ENCODE measurements around the gene FHIT. TPM values are rescaled to one million over a fixed set of nuclear protein-coding genes. Genes with fewer than 3 reads are reported as not detected.

Gene FHIT
- polyA plus RNA-seq, 1 of the 3 experiments (the other 2 are of a cell fraction), result 0.41 TPM

DNA sequence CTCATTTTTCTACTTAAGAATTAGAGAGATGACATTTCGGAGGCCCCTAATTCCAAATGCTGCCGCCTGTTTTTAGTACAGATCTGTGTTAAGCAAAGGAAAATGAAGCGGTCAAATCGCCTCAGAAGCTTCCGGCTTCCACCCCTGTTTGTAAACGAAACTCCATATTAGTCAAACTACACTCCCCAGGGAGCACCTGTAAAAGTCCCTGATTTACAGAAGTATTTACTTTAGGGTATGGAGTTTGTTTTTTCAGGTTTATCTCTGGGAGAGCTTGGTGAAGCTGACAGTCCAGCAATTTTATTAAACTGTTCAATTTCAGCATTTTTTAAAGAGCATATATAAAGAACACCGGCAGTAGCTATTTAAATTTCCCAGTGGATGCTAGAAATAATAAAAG lies 319.8 kb downstream of the FHIT start:
- 83% methylated on average over 7 of the region's 7 CpGs for WGBS (ENCODE audit: low lambda C conversion rate)
- no peak overlapping the region for H3K4me2 ChIP-seq
- no peak for DNase-seq
- no peaks in the 10 kb centered on the region for H3K9me3 ChIP-seq
- no peak overlapping the region for H3K4me3 ChIP-seq (ENCODE audit: low read depth in 2 of 2, low read length in 1 of 2)
- no peaks in the 10 kb centered on the region for H3K9me2 ChIP-seq
- no peaks in the 10 kb centered on the region for H3K36me3 ChIP-seq (replicated peaks in 1 of 2; ENCODE audit: control insufficient read depth in 1 of 2, insufficient read depth in 2 of 2, low read length in 1 of 2)
- no peaks in the 10 kb centered on the region for H3K79me2 ChIP-seq (ENCODE audit: insufficient read depth)
- no peak overlapping the region for H3K9ac ChIP-seq
- ChIA-PET POLR2A (no interaction called here), CTCF (no interaction called here)
- H3F3A ChIP-seq (replicated peaks; ENCODE audit: insufficient read depth), result peaks cover 4% of the 10 kb centered on the region
- H3K27me3 ChIP-seq (ENCODE audit: insufficient read depth), result no peaks in the 10 kb centered on the region
- H2AFZ ChIP-seq (ENCODE audit: low read depth), result no peak overlapping the region
- 0 out of 4 replicates have a peak, but pooled peaks cover 0 to 4% of the 10 kb centered on the region in 2 experiments for H3K4me1 ChIP-seq (ENCODE audit: control insufficient read depth in 1 of 2, insufficient read depth in 2 of 2, low read depth in 1 of 2, low read length in 1 of 2)
- no peak for TF ChIP-seq GABPA (IDR thresholded peaks at IDR 0.05; ENCODE audit: low read depth)
- no peak for TF ChIP-seq TCF12 (IDR thresholded peaks at IDR 0.05)
- TF ChIP-seq MXI1 (IDR thresholded peaks at IDR 0.05; ENCODE audit: low read depth, low read length), result no peak
- no peak for TF ChIP-seq CHD2 (IDR thresholded peaks at IDR 0.05; ENCODE audit: low read length, partially characterized antibody)
- no peak for TF ChIP-seq EP300 (IDR thresholded peaks at IDR 0.05; ENCODE audit: borderline replicate concordance in 1 of 2, low read depth in 1 of 2, low read length in 1 of 2)
- no peak for TF ChIP-seq SMC3 (IDR thresholded peaks at IDR 0.05; ENCODE audit: low read depth, low read length)
- TF ChIP-seq TAF1 (IDR thresholded peaks at IDR 0.05; ENCODE audit: borderline replicate concordance, low read depth, low read length), result no peak
- no peak for TF ChIP-seq NFIC (IDR thresholded peaks at IDR 0.05; ENCODE audit: borderline replicate concordance)
- no peak for TF ChIP-seq RXRA (IDR thresholded peaks at IDR 0.05; ENCODE audit: borderline replicate concordance, low read depth)
- TF ChIP-seq FOXM1 (IDR thresholded peaks at IDR 0.05; ENCODE audit: low read depth), result no peak
- no peak for TF ChIP-seq MEF2A (IDR thresholded peaks at IDR 0.05; ENCODE audit: borderline replicate concordance, low read depth)
- no peak for TF ChIP-seq JUND (IDR thresholded peaks at IDR 0.05)
- no peak for TF ChIP-seq SIN3A (IDR thresholded peaks at IDR 0.05; ENCODE audit: borderline replicate concordance, low read depth, low read length)
- no peak for TF ChIP-seq ELF1 (IDR thresholded peaks at IDR 0.05)
- TF ChIP-seq NRF1 (IDR thresholded peaks at IDR 0.05; ENCODE audit: low read depth, low read length), result no peak
- TF ChIP-seq, protein P1, sequence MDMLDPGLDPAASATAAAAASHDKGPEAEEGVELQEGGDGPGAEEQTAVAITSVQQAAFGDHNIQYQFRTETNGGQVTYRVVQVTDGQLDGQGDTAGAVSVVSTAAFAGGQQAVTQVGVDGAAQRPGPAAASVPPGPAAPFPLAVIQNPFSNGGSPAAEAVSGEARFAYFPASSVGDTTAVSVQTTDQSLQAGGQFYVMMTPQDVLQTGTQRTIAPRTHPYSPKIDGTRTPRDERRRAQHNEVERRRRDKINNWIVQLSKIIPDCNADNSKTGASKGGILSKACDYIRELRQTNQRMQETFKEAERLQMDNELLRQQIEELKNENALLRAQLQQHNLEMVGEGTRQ (IDR thresholded peaks at IDR 0.05; ENCODE audit: borderline replicate concordance, low read depth, low read length), result no peak
- TF ChIP-seq FOSL2 (IDR thresholded peaks at IDR 0.05; ENCODE audit: borderline replicate concordance, low read depth), result no peak
- no peak overlapping the region for H3K27ac ChIP-seq (ENCODE audit: low read depth in 2 of 2, low read length in 1 of 2)
- H4K20me1 ChIP-seq (ENCODE audit: insufficient read depth), result no peaks in the 10 kb centered on the region

DNA sequence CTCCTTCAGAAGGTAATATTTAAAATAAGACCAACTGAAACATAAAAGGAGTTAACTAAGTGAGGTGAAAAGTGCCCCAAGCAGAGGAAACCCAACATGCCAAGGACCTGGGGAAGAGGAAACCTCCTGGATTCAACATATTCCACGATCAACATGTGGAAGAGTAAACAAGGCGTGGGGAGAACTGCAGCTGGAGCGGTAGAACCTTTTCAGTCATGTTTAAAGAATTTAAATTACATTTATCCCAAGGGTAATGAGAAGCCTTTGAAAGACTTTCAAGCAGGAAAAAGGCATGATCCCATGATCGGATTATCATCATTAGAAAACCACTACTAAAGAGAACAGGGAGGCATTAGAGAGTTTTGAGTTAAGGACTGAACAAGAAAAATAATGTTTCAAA lies 330.7 kb downstream of the FHIT start:
- no peak overlapping the region for H3K4me2 ChIP-seq
- no peaks in the 10 kb centered on the region for H3F3A ChIP-seq (replicated peaks; ENCODE audit: insufficient read depth)
- 84% methylated on average over 4 of the region's 4 CpGs for WGBS (ENCODE audit: low lambda C conversion rate)
- no peaks in the 10 kb centered on the region for H3K9me3 ChIP-seq
- no peak overlapping the region for H3K9ac ChIP-seq
- H3K27ac ChIP-seq (ENCODE audit: low read depth in 2 of 2, low read length in 1 of 2), result no peak overlapping the region
- POLR2A ChIA-PET, result no interaction called here
- DNase-seq, result no peak
- H3K27me3 ChIP-seq (ENCODE audit: insufficient read depth), result no peaks in the 10 kb centered on the region
- no peaks in the 10 kb centered on the region for H3K79me2 ChIP-seq (ENCODE audit: insufficient read depth)
- H3K4me1 ChIP-seq (ENCODE audit: control insufficient read depth in 1 of 2, insufficient read depth in 2 of 2, low read depth in 1 of 2, low read length in 1 of 2), result no peaks in the 10 kb centered on the region; a peak in 2 of 4 replicates
- CTCF ChIA-PET, result interaction anchor here (1.0 kb wide), 1 partner anchor 12 kb away, joined by 3 read pairs; no protein-coding TSS in a partner anchor
- H3K4me3 ChIP-seq (ENCODE audit: low read depth in 2 of 2, low read length in 1 of 2), result no peak overlapping the region
- no peaks in the 10 kb centered on the region for H4K20me1 ChIP-seq (ENCODE audit: insufficient read depth)
- H3K36me3 ChIP-seq (replicated peaks in 1 of 2; ENCODE audit: control insufficient read depth in 1 of 2, insufficient read depth in 2 of 2, low read length in 1 of 2), result no peaks in the 10 kb centered on the region
- no peaks in the 10 kb centered on the region for H3K9me2 ChIP-seq
- H2AFZ ChIP-seq (ENCODE audit: low read depth), result no peak overlapping the region
- TF ChIP-seq, protein P2, sequence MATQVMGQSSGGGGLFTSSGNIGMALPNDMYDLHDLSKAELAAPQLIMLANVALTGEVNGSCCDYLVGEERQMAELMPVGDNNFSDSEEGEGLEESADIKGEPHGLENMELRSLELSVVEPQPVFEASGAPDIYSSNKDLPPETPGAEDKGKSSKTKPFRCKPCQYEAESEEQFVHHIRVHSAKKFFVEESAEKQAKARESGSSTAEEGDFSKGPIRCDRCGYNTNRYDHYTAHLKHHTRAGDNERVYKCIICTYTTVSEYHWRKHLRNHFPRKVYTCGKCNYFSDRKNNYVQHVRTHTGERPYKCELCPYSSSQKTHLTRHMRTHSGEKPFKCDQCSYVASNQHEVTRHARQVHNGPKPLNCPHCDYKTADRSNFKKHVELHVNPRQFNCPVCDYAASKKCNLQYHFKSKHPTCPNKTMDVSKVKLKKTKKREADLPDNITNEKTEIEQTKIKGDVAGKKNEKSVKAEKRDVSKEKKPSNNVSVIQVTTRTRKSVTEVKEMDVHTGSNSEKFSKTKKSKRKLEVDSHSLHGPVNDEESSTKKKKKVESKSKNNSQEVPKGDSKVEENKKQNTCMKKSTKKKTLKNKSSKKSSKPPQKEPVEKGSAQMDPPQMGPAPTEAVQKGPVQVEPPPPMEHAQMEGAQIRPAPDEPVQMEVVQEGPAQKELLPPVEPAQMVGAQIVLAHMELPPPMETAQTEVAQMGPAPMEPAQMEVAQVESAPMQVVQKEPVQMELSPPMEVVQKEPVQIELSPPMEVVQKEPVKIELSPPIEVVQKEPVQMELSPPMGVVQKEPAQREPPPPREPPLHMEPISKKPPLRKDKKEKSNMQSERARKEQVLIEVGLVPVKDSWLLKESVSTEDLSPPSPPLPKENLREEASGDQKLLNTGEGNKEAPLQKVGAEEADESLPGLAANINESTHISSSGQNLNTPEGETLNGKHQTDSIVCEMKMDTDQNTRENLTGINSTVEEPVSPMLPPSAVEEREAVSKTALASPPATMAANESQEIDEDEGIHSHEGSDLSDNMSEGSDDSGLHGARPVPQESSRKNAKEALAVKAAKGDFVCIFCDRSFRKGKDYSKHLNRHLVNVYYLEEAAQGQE (IDR thresholded peaks at IDR 0.05; ENCODE audit: low read depth, low read length), result no peak
- TF ChIP-seq ELF1 (IDR thresholded peaks at IDR 0.05) (no peak), RAD21 (IDR thresholded peaks at IDR 0.05; ENCODE audit: low read length) (no peak), FOXM1 (IDR thresholded peaks at IDR 0.05; ENCODE audit: low read depth) (no peak), RXRA (IDR thresholded peaks at IDR 0.05; ENCODE audit: borderline replicate concordance, low read depth) (no peak), MXI1 (IDR thresholded peaks at IDR 0.05; ENCODE audit: low read depth, low read length) (no peak), NFIC (IDR thresholded peaks at IDR 0.05; ENCODE audit: borderline replicate concordance) (no peak), GATA2 (CRISPR knock-in tag; IDR thresholded peaks at IDR 0.05) (no peak), TEAD4 (IDR thresholded peaks at IDR 0.05; ENCODE audit: borderline replicate concordance, insufficient read depth) (no peak), GABPA (IDR thresholded peaks at IDR 0.05; ENCODE audit: low read depth) (no peak), MEF2A (IDR thresholded peaks at IDR 0.05; ENCODE audit: borderline replicate concordance, low read depth) (no peak)
- TF ChIP-seq, protein P3, sequence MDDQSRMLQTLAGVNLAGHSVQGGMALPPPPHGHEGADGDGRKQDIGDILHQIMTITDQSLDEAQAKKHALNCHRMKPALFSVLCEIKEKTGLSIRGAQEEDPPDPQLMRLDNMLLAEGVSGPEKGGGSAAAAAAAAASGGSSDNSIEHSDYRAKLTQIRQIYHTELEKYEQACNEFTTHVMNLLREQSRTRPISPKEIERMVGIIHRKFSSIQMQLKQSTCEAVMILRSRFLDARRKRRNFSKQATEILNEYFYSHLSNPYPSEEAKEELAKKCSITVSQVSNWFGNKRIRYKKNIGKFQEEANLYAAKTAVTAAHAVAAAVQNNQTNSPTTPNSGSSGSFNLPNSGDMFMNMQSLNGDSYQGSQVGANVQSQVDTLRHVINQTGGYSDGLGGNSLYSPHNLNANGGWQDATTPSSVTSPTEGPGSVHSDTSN (IDR thresholded peaks at IDR 0.05), result no peak
